Hematopoietic multipotent progenitor cell treated with erythropoietin and hydrocortisone succinate and interleukin-3 and kit ligand, for 8 days (in vitro differentiated cells): ENCODE measurements around the gene NCK2.
A peak's percentile ranks its signal among the peaks of the same experiment; 100 is the strongest.
"Not testable (repeated sequence)": the region's sequence is repeated elsewhere in the genome, so short reads cannot be mapped to it uniquely, and the experiment has no call there.

ENCODE experiments used
- DNase-seq: peaks from one replicate; pipeline ENCODE4 v3.0.0-alpha.2; 2015

NCK2 gene

GRCh38 chr2:105737980-105738657, 6.6 kb upstream of the NCK2 start:
- no peak for DNase-seq

- no peak for DNase-seq
These were observed 6.0 kb upstream of the NCK2 start for GRCh38 chr2:105738658-105739241.

- no peak for DNase-seq
These were observed 5.3 kb upstream of the NCK2 start for GRCh38 chr2:105739426-105739825.

GRCh38 chr2:105739944-105740530, 4.7 kb upstream of the NCK2 start:
- no peak for DNase-seq

GRCh38 chr2:105741174-105741573, 3.5 kb upstream of the NCK2 start:
- no peak for DNase-seq

GRCh38 chr2:105741617-105742016, 3.1 kb upstream of the NCK2 start:
- DNase-seq: no peak

GRCh38 chr2:105744091-105744908, 412 bp upstream of the NCK2 start:
- DNase-seq: peak; percentile 37

GRCh38 chr2:105746177-105747080, 1.7 kb downstream of the NCK2 start:
- peak; percentile 7 for DNase-seq

GRCh38 chr2:105747254-105747894, 2.7 kb downstream of the NCK2 start:
- DNase-seq: no peak

GRCh38 chr2:105747991-105748390, 3.3 kb downstream of the NCK2 start:
- no peak for DNase-seq

GRCh38 chr2:105748566-105748965, 3.9 kb downstream of the NCK2 start:
- DNase-seq: peak; percentile 13

- no peak for DNase-seq
These were observed 5.1 kb downstream of the NCK2 start for GRCh38 chr2:105749583-105750400.

GRCh38 chr2:105750735-105751134, 6.0 kb downstream of the NCK2 start:
- no peak for DNase-seq

GRCh38 chr2:105751272-105751671, 6.6 kb downstream of the NCK2 start:
- DNase-seq: no peak

GRCh38 chr2:105752691-105753358, 8.1 kb downstream of the NCK2 start:
- no peak for DNase-seq

- DNase-seq: no peak
These were observed 8.7 kb downstream of the NCK2 start for GRCh38 chr2:105753380-105753779.

GRCh38 chr2:105754011-105754410, 9.3 kb downstream of the NCK2 start:
- no peak for DNase-seq

GRCh38 chr2:105754994-105755393, 10.3 kb downstream of the NCK2 start:
- DNase-seq: no peak

- DNase-seq: no peak
These were observed 11.2 kb downstream of the NCK2 start for GRCh38 chr2:105755895-105756294.

GRCh38 chr2:105756435-105756834, 11.7 kb downstream of the NCK2 start:
- no peak for DNase-seq

GRCh38 chr2:105756865-105757264, 12.2 kb downstream of the NCK2 start:
- not testable (repeated sequence) for DNase-seq
